HCT116 (cell line): ENCODE data around the gene PIP5KL1. TPM values are rescaled to one million over a fixed set of nuclear protein-coding genes. Genes with fewer than 3 reads are reported as not detected.
A peak's percentile ranks its signal among the peaks of the same experiment; 100 is the strongest.

Experiments used
- ATAC-seq: fragments of 200-7000 bp; cut with Tn5 transposase; 2 replicates; pipeline ENCODE4 v1.9.1; 2020; ENCODE audit warnings: mild to moderate bottlenecking, moderate library complexity
- BruUV-seq: library from RNA; stranded (reverse); fragments of 400-500 nt; replicated peaks from 2 replicates; lab custom pipeline; 2021; lab: Mats Ljungman, UMichigan
- CTCF ChIA-PET: fragments of 300-600 bp; sonication (Branson Sonifier 250); formaldehyde crosslinking; loops from one replicate; lab custom pipeline; 2021; ENCODE audit warnings: antibody characterized with exemption; lab: Charles Lee
- POLR2A ChIA-PET: fragments of 300-600, 350-600 bp; sonication (Branson Sonifier 250); formaldehyde crosslinking; loops from one replicate; lab custom pipeline; 2021; ENCODE audit warnings: antibody characterized with exemption; lab: Charles Lee
- RAD21 ChIA-PET, 2 experiments: fragments of 300-600 bp; sonication (Branson Sonifier 250); formaldehyde crosslinking; loops; one replicate each; lab custom pipeline; 2023; ENCODE audit warnings: low total read pairs in 2 of 2; ENCODE audit not compliant: uncharacterized antibody in 2 of 2, unreplicated experiment in 2 of 2, low non-redundant PET in 1 of 2; lab: Charles Lee
- DNase-seq: peaks from one replicate; pipeline ENCODE4 v3.0.0-alpha.2; 2010; ENCODE audit warnings: low read depth, low spot score
- H2AFZ ChIP-seq: fragments of 200-600 bp; shearing (Covaris generic), sonication (generic); 2 replicates; pipeline ENCODE4 v1.6.1; 2017; ENCODE audit warnings: low read depth, mixed run types, mixed read lengths, antibody characterized with exemption, low read length; ENCODE audit not compliant: poor library complexity, severe bottlenecking
- H3K27ac ChIP-seq: 2 replicates; pipeline ENCODE4 v1.5.1; 2012; ENCODE audit warnings: low read depth, low read length
- H3K27me3 ChIP-seq: fragments of 200-600 bp; sonication (generic); 2 replicates; pipeline ENCODE4 v1.6.1; 2016; ENCODE audit warnings: mixed run types, low read length, mixed read lengths; ENCODE audit not compliant: insufficient read depth
- H3K36me3 ChIP-seq, 2 experiments: fragments of 200-500 bp in 1 of 2; fragments of 200-600 bp in 1 of 2; sonication (Bioruptor generic) in 1 of 2; sonication (generic) in 1 of 2; 2 replicates each; pipeline versions ENCODE4 v1.5.1 to v1.6.1; 2014 to 2016; ENCODE audit warnings: low read length in 2 of 2, inconsistent platforms in 1 of 2, mixed read lengths in 1 of 2, mixed run types in 1 of 2; ENCODE audit not compliant: insufficient read depth in 2 of 2, control insufficient read depth in 1 of 2
- H3K4me1 ChIP-seq, 2 experiments: fragments of 200-600 bp in 1 of 2; sonication (generic) in 1 of 2; 2 replicates each; pipeline versions ENCODE4 v1.5.1 to v1.6.1; 2012 to 2017; ENCODE audit warnings: low read length in 2 of 2, inconsistent platforms in 1 of 2, mild to moderate bottlenecking in 1 of 2, mixed read lengths in 1 of 2, mixed run types in 1 of 2, moderate library complexity in 1 of 2; ENCODE audit not compliant: insufficient read depth in 2 of 2, control insufficient read depth in 1 of 2
- H3K4me2 ChIP-seq: fragments of 200-600 bp; sonication (generic); 2 replicates; pipeline ENCODE4 v1.6.1; 2017; ENCODE audit warnings: mixed run types, low read length, mixed read lengths
- H3K4me3 ChIP-seq, 2 experiments: fragments of 200-600 bp in 1 of 2; sonication (generic) in 1 of 2; replicated peaks in 1 of 2; 2 replicates each; pipeline ENCODE4 v1.5.1; 2011 to 2016; ENCODE audit warnings: low read length in 2 of 2, control low read depth in 1 of 2, low read depth in 1 of 2, mild to moderate bottlenecking in 1 of 2, mixed read lengths in 1 of 2, mixed run types in 1 of 2
- H3K79me2 ChIP-seq: fragments of 200-600 bp; sonication (generic); 2 replicates; pipeline ENCODE4 v1.6.1; 2017; ENCODE audit warnings: mild to moderate bottlenecking, mixed run types, low read length, moderate library complexity, mixed read lengths; ENCODE audit not compliant: insufficient read depth
- H3K9ac ChIP-seq: fragments of 200-600 bp; sonication (generic); 2 replicates; pipeline ENCODE4 v1.6.1; 2016; ENCODE audit warnings: low read length, mixed read lengths
- H3K9me2 ChIP-seq: fragments of 200-600 bp; sonication (generic), shearing (Covaris generic); 2 replicates; pipeline ENCODE4 v1.6.1; 2017; ENCODE audit warnings: mixed run types, mild to moderate bottlenecking, moderate library complexity; ENCODE audit not compliant: insufficient read depth
- H3K9me3 ChIP-seq, 2 experiments: fragments of 200-500 bp in 1 of 2; fragments of 200-600 bp in 1 of 2; sonication (Bioruptor generic) in 1 of 2; sonication (generic) in 1 of 2; 2 replicates each; pipeline ENCODE4 v1.6.1; 2014 to 2017; ENCODE audit warnings: low read length in 2 of 2, mixed read lengths in 2 of 2, inconsistent platforms in 1 of 2, low read depth in 1 of 2, mild to moderate bottlenecking in 1 of 2, mixed run types in 1 of 2, moderate library complexity in 1 of 2; ENCODE audit not compliant: control insufficient read depth in 1 of 2, insufficient read depth in 1 of 2
- H4K20me1 ChIP-seq: fragments of 200-600 bp; sonication (generic), shearing (Covaris generic); 2 replicates; pipeline ENCODE4 v1.6.1; 2017; ENCODE audit warnings: mixed run types, mild to moderate bottlenecking, moderate library complexity; ENCODE audit not compliant: insufficient read depth
- ATF3 ChIP-seq: IDR thresholded peaks from 2 replicates; pipeline ENCODE4 v1.6.1; 2012
- CBX3 ChIP-seq: IDR thresholded peaks from 2 replicates; pipeline ENCODE4 v1.6.1; 2012; ENCODE audit warnings: low read depth
- EGR1 ChIP-seq: IDR thresholded peaks from 2 replicates; pipeline ENCODE4 v1.6.1; 2012; ENCODE audit warnings: low read depth
- ELF1 ChIP-seq: IDR thresholded peaks from 2 replicates; pipeline ENCODE4 v1.6.1; 2012; ENCODE audit warnings: low read depth, borderline replicate concordance
- EZH2 ChIP-seq: fragments of 200-600 bp; sonication (generic); IDR thresholded peaks from 2 replicates; pipeline ENCODE4 v1.6.1; 2017; ENCODE audit warnings: antibody characterized with exemption, mixed run types
- FOSL1 ChIP-seq: IDR thresholded peaks from 2 replicates; pipeline ENCODE4 v1.6.1; 2012; ENCODE audit warnings: low read depth
- MAX ChIP-seq: IDR thresholded peaks from 2 replicates; pipeline ENCODE4 v1.6.1; 2012
- POLR2AphosphoS5 ChIP-seq: IDR thresholded peaks from 2 replicates; pipeline ENCODE4 v1.6.1; 2011; ENCODE audit warnings: mild to moderate bottlenecking, low read depth, low read length, moderate library complexity
- RAD21 ChIP-seq: IDR thresholded peaks from 2 replicates; pipeline ENCODE4 v1.6.1; 2012; ENCODE audit warnings: low read depth, mild to moderate bottlenecking
- SIN3A ChIP-seq: IDR thresholded peaks from 2 replicates; pipeline ENCODE4 v1.6.1; 2012; ENCODE audit warnings: low read depth
- SRF ChIP-seq: IDR thresholded peaks from 2 replicates; pipeline ENCODE4 v1.6.1; 2012; ENCODE audit warnings: low read depth
- ZFX ChIP-seq: fragments of 450-650 bp; IDR thresholded peaks from 2 replicates; pipeline ENCODE4 v1.6.1; 2017
- intact Hi-C: fragments of 100-400 bp; cut with micrococcal nuclease; formaldehyde crosslinking; loops from 2 replicates; pipeline ENCODE4 v1.10.0; 2022
- total RNA-seq: library from RNA; stranded (reverse); gene quantifications from one replicate; pipeline ENCODE4 v1.2.1, GENCODE V29; 2021; ENCODE audit not compliant: unreplicated experiment
- TF ChIP-seq, protein P1 (sequence below): IDR thresholded peaks from 2 replicates; pipeline ENCODE4 v1.6.1; 2011; ENCODE audit warnings: mild to moderate bottlenecking, low read length, moderate library complexity; ENCODE audit not compliant: insufficient replicate concordance; ENCODE audit errors: extremely low read depth
- TF ChIP-seq, protein P2 (sequence below), 3 experiments: fragments of 200-600 bp in 1 of 3; sonication (generic) in 1 of 3; IDR thresholded peaks in 2 of 3; conservative IDR thresholded peaks in 1 of 3; 2 replicates each; pipeline ENCODE4 v1.5.1; 2012 to 2017; ENCODE audit warnings: low read depth in 2 of 3, low read length in 2 of 3, antibody characterized with exemption in 1 of 3, borderline replicate concordance in 1 of 3, control low read depth in 1 of 3, mild to moderate bottlenecking in 1 of 3, mixed read lengths in 1 of 3, mixed run types in 1 of 3, moderate library complexity in 1 of 3; ENCODE audit not compliant: insufficient read depth in 1 of 3

The PIP5KL1 gene
- total RNA-seq, 1 experiment from 2014 or later: 37.6 TPM

GRCh38 chr9:127961155-127961490 is 30.5 kb upstream of the PIP5KL1 start:
- no peaks in the 10 kb centered on the region for H3K27me3 ChIP-seq
- H3K4me3 ChIP-seq: no peak overlapping the region
- no peak overlapping the region for H2AFZ ChIP-seq
- H3K79me2 ChIP-seq: peaks cover 94% of the 10 kb centered on the region
- H3K36me3 ChIP-seq: no peaks in the 10 kb centered on the region
- BruUV-seq: no TSS peak
- H3K9me2 ChIP-seq: no peaks in the 10 kb centered on the region
- ChIA-PET POLR2A (interaction anchor here (0.6 kb wide), 1 partner anchor 44 kb away, joined by 3 read pairs; the partner anchor contains the start of gene ST6GALNAC4), CTCF (no interaction called here), RAD21 (no interaction called here)
- intact Hi-C loops: no loop called here
- H3K4me2 ChIP-seq: peak overlapping the region; percentile 45
- ATAC-seq (no peak), DNase-seq (no peak)
- H3K27ac ChIP-seq: no peak overlapping the region; the same call in 1 of the 2 replicates
- H3K9ac ChIP-seq: peak overlapping the region; percentile 26; the same call in 1 of the 2 replicates
- no peaks in the 10 kb centered on the region for H4K20me1 ChIP-seq
- H3K4me1 ChIP-seq: peaks cover 68 to 77% of the 10 kb centered on the region in 2 experiments
- TF ChIP-seq ZFX: no peak
- no peak for TF ChIP-seq FOSL1
- no peak for TF ChIP-seq ELF1
- TF ChIP-seq SRF: no peak
- TF ChIP-seq, protein P1, sequence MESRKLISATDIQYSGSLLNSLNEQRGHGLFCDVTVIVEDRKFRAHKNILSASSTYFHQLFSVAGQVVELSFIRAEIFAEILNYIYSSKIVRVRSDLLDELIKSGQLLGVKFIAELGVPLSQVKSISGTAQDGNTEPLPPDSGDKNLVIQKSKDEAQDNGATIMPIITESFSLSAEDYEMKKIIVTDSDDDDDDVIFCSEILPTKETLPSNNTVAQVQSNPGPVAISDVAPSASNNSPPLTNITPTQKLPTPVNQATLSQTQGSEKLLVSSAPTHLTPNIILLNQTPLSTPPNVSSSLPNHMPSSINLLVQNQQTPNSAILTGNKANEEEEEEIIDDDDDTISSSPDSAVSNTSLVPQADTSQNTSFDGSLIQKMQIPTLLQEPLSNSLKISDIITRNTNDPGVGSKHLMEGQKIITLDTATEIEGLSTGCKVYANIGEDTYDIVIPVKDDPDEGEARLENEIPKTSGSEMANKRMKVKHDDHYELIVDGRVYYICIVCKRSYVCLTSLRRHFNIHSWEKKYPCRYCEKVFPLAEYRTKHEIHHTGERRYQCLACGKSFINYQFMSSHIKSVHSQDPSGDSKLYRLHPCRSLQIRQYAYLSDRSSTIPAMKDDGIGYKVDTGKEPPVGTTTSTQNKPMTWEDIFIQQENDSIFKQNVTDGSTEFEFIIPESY: no peak
- TF ChIP-seq RAD21: no peak
- TF ChIP-seq CBX3: no peak
- TF ChIP-seq POLR2AphosphoS5: no peak
- no peak for TF ChIP-seq MAX
- TF ChIP-seq ATF3: no peak
- no peak for TF ChIP-seq SIN3A
- no peak for TF ChIP-seq EGR1
- no peak for TF ChIP-seq EZH2
- TF ChIP-seq, protein P2, sequence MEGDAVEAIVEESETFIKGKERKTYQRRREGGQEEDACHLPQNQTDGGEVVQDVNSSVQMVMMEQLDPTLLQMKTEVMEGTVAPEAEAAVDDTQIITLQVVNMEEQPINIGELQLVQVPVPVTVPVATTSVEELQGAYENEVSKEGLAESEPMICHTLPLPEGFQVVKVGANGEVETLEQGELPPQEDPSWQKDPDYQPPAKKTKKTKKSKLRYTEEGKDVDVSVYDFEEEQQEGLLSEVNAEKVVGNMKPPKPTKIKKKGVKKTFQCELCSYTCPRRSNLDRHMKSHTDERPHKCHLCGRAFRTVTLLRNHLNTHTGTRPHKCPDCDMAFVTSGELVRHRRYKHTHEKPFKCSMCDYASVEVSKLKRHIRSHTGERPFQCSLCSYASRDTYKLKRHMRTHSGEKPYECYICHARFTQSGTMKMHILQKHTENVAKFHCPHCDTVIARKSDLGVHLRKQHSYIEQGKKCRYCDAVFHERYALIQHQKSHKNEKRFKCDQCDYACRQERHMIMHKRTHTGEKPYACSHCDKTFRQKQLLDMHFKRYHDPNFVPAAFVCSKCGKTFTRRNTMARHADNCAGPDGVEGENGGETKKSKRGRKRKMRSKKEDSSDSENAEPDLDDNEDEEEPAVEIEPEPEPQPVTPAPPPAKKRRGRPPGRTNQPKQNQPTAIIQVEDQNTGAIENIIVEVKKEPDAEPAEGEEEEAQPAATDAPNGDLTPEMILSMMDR (IDR thresholded peaks at IDR 0.05 in 2 of 3, conservative IDR thresholded peaks at IDR 0.05 in 1 of 3; ENCODE audit: borderline replicate concordance in 1 of 3, insufficient read depth in 1 of 3, low read depth in 2 of 3, low read length in 2 of 3): no peak
- no peaks in the 10 kb centered on the region; a peak in 1 of 4 replicates for H3K9me3 ChIP-seq
